ENCODE measurements around the gene STARD10. TPM values are rescaled to one million over a fixed set of nuclear protein-coding genes. Genes with fewer than 3 reads are reported as not detected.
A peak's percentile ranks its signal among the peaks of the same experiment; 100 is the strongest.

The STARD10 gene
- total RNA-seq, 2 donors from 2014 or later = 122 to 209 TPM

GRCh38 chr11:72823105-72823804 is 29.4 kb upstream of the STARD10 start:
- 86 to 88% methylated on average over 8 to 9 of the region's 9 CpGs for WGBS, 2 donors
- intact Hi-C loops (cut with DNase I) = no loop called here
- Histone ChIP-seq H3K4me1 (peaks cover 17% of the 10 kb centered on the region), H3K4me3 (no peak overlapping the region), H3K27ac (peak overlapping the region in 1 of 4 donors; percentile 70), H3K9me3 (no peaks in the 10 kb centered on the region), H3K36me3 (replicated peaks in 1 of 2; ENCODE audit: insufficient read depth in 1 of 2, low read depth in 2 of 2) (peaks cover 0 to 2% of the 10 kb centered on the region in 2 donors), H3K27me3 (no peaks in the 10 kb centered on the region)
- no peak for ATAC-seq
- TF ChIP-seq POLR2A (IDR thresholded peaks at IDR 0.05) = no peak
- TF ChIP-seq, protein P1, sequence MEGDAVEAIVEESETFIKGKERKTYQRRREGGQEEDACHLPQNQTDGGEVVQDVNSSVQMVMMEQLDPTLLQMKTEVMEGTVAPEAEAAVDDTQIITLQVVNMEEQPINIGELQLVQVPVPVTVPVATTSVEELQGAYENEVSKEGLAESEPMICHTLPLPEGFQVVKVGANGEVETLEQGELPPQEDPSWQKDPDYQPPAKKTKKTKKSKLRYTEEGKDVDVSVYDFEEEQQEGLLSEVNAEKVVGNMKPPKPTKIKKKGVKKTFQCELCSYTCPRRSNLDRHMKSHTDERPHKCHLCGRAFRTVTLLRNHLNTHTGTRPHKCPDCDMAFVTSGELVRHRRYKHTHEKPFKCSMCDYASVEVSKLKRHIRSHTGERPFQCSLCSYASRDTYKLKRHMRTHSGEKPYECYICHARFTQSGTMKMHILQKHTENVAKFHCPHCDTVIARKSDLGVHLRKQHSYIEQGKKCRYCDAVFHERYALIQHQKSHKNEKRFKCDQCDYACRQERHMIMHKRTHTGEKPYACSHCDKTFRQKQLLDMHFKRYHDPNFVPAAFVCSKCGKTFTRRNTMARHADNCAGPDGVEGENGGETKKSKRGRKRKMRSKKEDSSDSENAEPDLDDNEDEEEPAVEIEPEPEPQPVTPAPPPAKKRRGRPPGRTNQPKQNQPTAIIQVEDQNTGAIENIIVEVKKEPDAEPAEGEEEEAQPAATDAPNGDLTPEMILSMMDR (IDR thresholded peaks at IDR 0.05) = no peak
- DNase-seq = peak in 1 of 4 donors; percentile 16

DNA sequence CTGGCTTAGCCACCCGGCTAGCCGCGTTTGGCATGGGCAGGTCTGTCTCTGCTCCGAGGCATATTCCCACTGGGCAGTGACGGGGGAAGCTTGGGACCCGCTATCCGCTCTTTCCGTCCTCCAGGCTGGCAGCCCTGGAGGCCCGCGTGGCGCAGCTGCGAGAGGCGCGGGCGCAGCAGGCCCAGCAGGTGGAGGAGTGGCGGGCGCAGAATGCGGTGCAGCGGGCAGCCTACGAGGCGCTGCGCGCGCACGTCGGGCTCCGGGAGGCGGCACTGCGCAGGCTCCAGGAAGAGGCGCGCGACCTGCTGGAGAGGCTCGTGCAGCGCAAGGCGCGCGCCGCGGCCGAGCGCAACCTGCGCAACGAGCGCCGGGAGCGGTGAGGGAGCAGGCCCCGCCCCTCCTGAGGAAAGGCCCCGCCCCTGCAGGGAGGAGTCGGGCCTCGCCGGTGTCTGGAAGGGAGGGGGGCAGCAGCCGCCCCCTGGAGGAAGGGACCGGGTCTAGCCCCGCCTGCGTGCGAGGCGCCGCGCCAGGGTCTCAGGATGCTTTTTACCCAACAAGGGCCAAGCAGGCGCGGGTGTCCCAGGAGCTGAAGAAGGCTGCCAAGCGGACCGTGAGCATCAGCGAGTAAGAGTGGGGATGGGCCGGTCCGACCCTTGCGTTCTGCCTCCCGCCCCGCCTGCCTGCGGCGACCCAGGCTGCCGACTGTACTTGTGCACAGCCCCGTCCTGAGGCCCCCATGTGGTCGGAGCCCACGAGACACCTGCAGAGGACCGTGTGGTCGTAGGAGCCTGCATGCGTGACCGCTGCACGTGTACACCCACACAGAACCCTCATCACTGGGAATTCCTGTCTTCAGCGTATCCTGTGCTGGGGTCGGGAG is 28.3 kb upstream of the STARD10 start:
- H3K36me3 ChIP-seq (replicated peaks in 1 of 2; ENCODE audit: insufficient read depth in 1 of 2, low read depth in 2 of 2) = peaks cover 0 to 2% of the 10 kb centered on the region in 2 donors
- DNase-seq (peak; percentile 92 to 96 (median 93)), ATAC-seq (peak; percentile 91)
- 22 to 60% methylated on average over 1 to 54 of the region's 82 CpGs for WGBS, 2 donors
- H3K9me3 ChIP-seq = no peaks in the 10 kb centered on the region
- TF ChIP-seq POLR2A (IDR thresholded peaks at IDR 0.05) = peak; percentile 71 to 82 (median 78)
- TF ChIP-seq, protein P1 (IDR thresholded peaks at IDR 0.05) = peak in 5 of 7 experiments; percentile 12 to 79 (median 38)
- peak overlapping the region in 3 of 4 donors; percentile 48 to 70 (median 50) for H3K27ac ChIP-seq
- no peaks in the 10 kb centered on the region for H3K27me3 ChIP-seq
- peaks cover 17% of the 10 kb centered on the region for H3K4me1 ChIP-seq
- no peak overlapping the region for H3K4me3 ChIP-seq
- intact Hi-C loops (cut with DNase I) = no loop called here

- H3K9me3 ChIP-seq = no peaks in the 10 kb centered on the region
- 39 to 96% methylated on average over 14 to 50 of the region's 50 CpGs for WGBS, 2 donors
- intact Hi-C loops (cut with DNase I) = no loop called here
- DNase-seq (peak in 2 of 4 donors; percentile 34 to 39), ATAC-seq (peak; percentile 10)
- peaks cover 17% of the 10 kb centered on the region for H3K4me1 ChIP-seq
- H3K27ac ChIP-seq = peak overlapping the region in 3 of 4 donors; percentile 48 to 70 (median 50)
- TF ChIP-seq, protein P1 (IDR thresholded peaks at IDR 0.05) = no peak
- no peak for TF ChIP-seq POLR2A (IDR thresholded peaks at IDR 0.05)
- H3K4me3 ChIP-seq = no peak overlapping the region
- no peaks in the 10 kb centered on the region for H3K27me3 ChIP-seq
- H3K36me3 ChIP-seq (replicated peaks in 1 of 2; ENCODE audit: insufficient read depth in 1 of 2, low read depth in 2 of 2) = peaks cover 0 to 2% of the 10 kb centered on the region in 2 donors
Observed at GRCh38 chr11:72821221-72821919, 27.5 kb upstream of the STARD10 start.

DNA sequence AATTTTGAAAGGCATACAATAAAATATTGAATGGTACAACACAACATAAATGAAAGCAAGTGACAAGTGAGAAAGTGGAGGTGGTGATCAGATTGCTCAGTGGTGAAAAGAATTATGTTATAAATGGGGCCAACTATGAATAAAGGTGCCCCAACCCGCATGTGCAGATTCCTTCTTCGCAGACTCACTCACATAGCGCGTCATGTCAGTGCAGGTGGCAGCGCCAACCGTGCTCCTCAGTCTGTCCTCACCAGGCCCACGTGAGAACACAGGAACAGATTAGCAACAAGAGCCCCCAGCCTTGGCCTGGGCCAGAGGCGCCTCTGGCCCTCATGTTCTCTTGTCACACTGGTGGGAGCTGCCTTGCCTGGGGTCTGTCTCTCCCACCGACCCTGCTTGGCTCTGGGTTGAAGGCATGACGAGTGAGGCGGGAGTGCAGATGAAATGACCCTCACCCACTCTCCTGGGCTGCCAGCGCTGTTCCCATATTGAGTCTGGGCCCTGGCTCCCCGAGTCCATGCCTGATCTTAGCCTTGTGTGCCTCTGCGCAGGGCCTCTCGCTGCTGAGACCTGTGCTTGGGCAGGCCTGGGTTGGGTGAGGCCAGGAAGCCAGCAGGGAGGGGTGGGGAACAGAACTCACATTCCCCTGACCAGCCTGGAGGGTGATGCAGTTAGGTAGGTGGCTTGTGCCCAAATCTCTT is 26.7 kb upstream of the STARD10 start:
- no peak overlapping the region for H3K4me3 ChIP-seq
- peaks cover 0 to 2% of the 10 kb centered on the region in 2 donors for H3K36me3 ChIP-seq (replicated peaks in 1 of 2; ENCODE audit: insufficient read depth in 1 of 2, low read depth in 2 of 2)
- 93 to 94% methylated on average over 15 of the region's 15 CpGs for WGBS, 2 donors
- H3K9me3 ChIP-seq = no peaks in the 10 kb centered on the region
- no peak for DNase-seq
- no peaks in the 10 kb centered on the region for H3K27me3 ChIP-seq
- ATAC-seq = no peak
- intact Hi-C loops (cut with DNase I) = no loop called here
- peaks cover 19% of the 10 kb centered on the region for H3K4me1 ChIP-seq
- H3K27ac ChIP-seq = no peak overlapping the region
- TF ChIP-seq, protein P1 (IDR thresholded peaks at IDR 0.05) = no peak
- no peak for TF ChIP-seq POLR2A (IDR thresholded peaks at IDR 0.05)
